Metanephros (tissue), 2 donors: ENCODE data around the gene BRI3BP. TPM values are rescaled to one million over a fixed set of nuclear protein-coding genes. Genes with fewer than 3 reads are reported as not detected.

Source experiments
- small RNA-seq: library from RNA; depleted of rRNA; stranded (forward); fragments of <200 nt; gene quantifications from one replicate; pipeline ENCODE3, GENCODE V24; 2014; ENCODE audit warnings: low replicate concordance
- total RNA-seq: library from RNA; depleted of rRNA; stranded (reverse); fragments of >200 nt; gene quantifications from one replicate; pipeline ENCODE4 v1.2.3, GENCODE V29; 2014

BRI3BP gene
- total RNA-seq = 8.1 TPM

GRCh38 chr12:124993626-124994436 lies at the start of gene BRI3BP:
BRI3BP (plus strand) TSS chr12:124993645; CDS start chr12:124993791, 146 bp downstream.

GRCh38 chr12:125065021-125065918 lies 71.8 kb downstream of the BRI3BP start, which contains the start of gene AACS:
AACS (plus strand) TSS chr12:125065435; CDS start chr12:125065585, 150 bp downstream.

Small RNA genes within 50 kb of the gene (small RNA-seq; reads per million reads assigned to genes)
- not detected for gene AC122688.1

Other genes with a start within 250 kb of the BRI3BP start
- gene SCARB1, start 129.8 kb upstream of the BRI3BP start, total RNA-seq = 19.7 TPM
- gene UBC, start 79.0 kb upstream of the BRI3BP start, total RNA-seq = 790 TPM
- gene DHX37, start 4.5 kb upstream of the BRI3BP start, total RNA-seq = 12.4 TPM
- gene AACS, start 71.8 kb downstream of the BRI3BP start, total RNA-seq = 28.5 TPM
- gene TMEM132B, start 192.7 kb downstream of the BRI3BP start, total RNA-seq = 3.7 TPM